GM13976 (cell line): Measurements from ENCODE around the gene CCDC73.
"Not testable (repeated sequence)": the region's sequence is repeated elsewhere in the genome, so short reads cannot be mapped to it uniquely, and the experiment has no call there.

Source experiments
- DNase-seq: peaks from one replicate; pipeline ENCODE4 v3.0.0; 2012; ENCODE audit warnings: low spot score
- CTCF ChIP-seq: IDR thresholded peaks from 2 replicates; pipeline ENCODE4 v1.5.1; 2012; ENCODE audit warnings: borderline replicate concordance, mild to moderate bottlenecking; ENCODE audit not compliant: insufficient read depth; ENCODE audit errors: extremely low read depth, missing control alignments, control extremely low read depth
- in situ Hi-C: fragments of 300-500 bp; cut with MboI; formaldehyde crosslinking; loops from one replicate; pipeline ENCODE4 v1.12.0; 2022; ENCODE audit warnings: low sequenced_read_pairs, mixed read lengths, inconsistent platforms; ENCODE audit not compliant: unreplicated experiment

CCDC73 gene

GRCh38 chr11:32722255-32722654 is 72.2 kb downstream of the CCDC73 start:
- TF ChIP-seq CTCF = no peak
- in situ Hi-C loops = no loop called here
- no peak for DNase-seq

GRCh38 chr11:32713496-32713895 is 81.0 kb downstream of the CCDC73 start:
- DNase-seq = no peak
- TF ChIP-seq CTCF = no peak
- in situ Hi-C loops = no loop called here

- in situ Hi-C loops, DNase-seq: not testable (repeated sequence)
Observed at GRCh38 chr11:32708978-32709377, 85.5 kb downstream of the CCDC73 start.

- no peak for TF ChIP-seq CTCF
- in situ Hi-C loops = no loop called here
- DNase-seq = peak; percentile 64
Observed at GRCh38 chr11:32706985-32707741, 87.3 kb downstream of the CCDC73 start.

GRCh38 chr11:32705309-32706033 is 89.0 kb downstream of the CCDC73 start:
- in situ Hi-C loops = no loop called here
- DNase-seq = no peak
- TF ChIP-seq CTCF = no peak

GRCh38 chr11:32704775-32705174 is 89.7 kb downstream of the CCDC73 start:
- DNase-seq = no peak
- in situ Hi-C loops = no loop called here
- TF ChIP-seq CTCF = no peak

GRCh38 chr11:32704261-32704660 is 90.2 kb downstream of the CCDC73 start:
- no peak for DNase-seq
- in situ Hi-C loops = no loop called here
- no peak for TF ChIP-seq CTCF
